Spinal cord (tissue), 10 donors: ENCODE measurements around the gene LGMN. TPM values are rescaled to one million over a fixed set of nuclear protein-coding genes. Genes with fewer than 3 reads are reported as not detected.

Experiments used
- DNase-seq, 6 donors: peaks; one replicate each; pipeline versions ENCODE4 v3.0.0 to v3.0.0-alpha.2; 2013 to 2015; ENCODE audit warnings: low spot score in 6 of 6, low read depth in 4 of 6
- H3K27ac ChIP-seq: one replicate; pipeline ENCODE4 v1.5.1; 2013; ENCODE audit warnings: low read depth, low read length, control low read depth
- H3K27me3 ChIP-seq: one replicate; pipeline ENCODE4 v1.6.1; 2013; ENCODE audit warnings: low read length; ENCODE audit not compliant: control insufficient read depth, insufficient read depth
- H3K36me3 ChIP-seq: one replicate; pipeline ENCODE4 v1.6.1; 2013; ENCODE audit warnings: low read length; ENCODE audit not compliant: control insufficient read depth, insufficient read depth
- H3K4me1 ChIP-seq: one replicate; pipeline ENCODE4 v1.6.1; 2013; ENCODE audit warnings: low read length; ENCODE audit not compliant: control insufficient read depth, insufficient read depth
- H3K4me3 ChIP-seq: one replicate; pipeline ENCODE4 v1.5.1; 2013; ENCODE audit warnings: low read depth, low read length, control low read depth
- H3K9me3 ChIP-seq: one replicate; pipeline ENCODE4 v1.6.1; 2013; ENCODE audit warnings: low read length; ENCODE audit not compliant: control insufficient read depth, insufficient read depth
- whole genome bisulfite sequencing: methylation state at CpG from one replicate; pipeline ENCODE4 v1.1.5; 2013; ENCODE audit warnings: missing lambda C conversion rate; ENCODE audit not compliant: insufficient coverage; 5-methylcytosine and 5-hydroxymethylcytosine counted together
- polyA plus RNA-seq, 2 donors: library from polyadenylated mRNA; unstranded; fragments of 120-200 nt; gene quantifications; one replicate each; pipeline ENCODE4 v1.2.1, GENCODE V29; 2013; ENCODE audit not compliant: insufficient read length in 2 of 2
- total RNA-seq, 2 donors: library from RNA; depleted of rRNA in 1 of 2; stranded (reverse); fragments of 120-200 nt in 1 of 2; fragments of >200 nt in 1 of 2; gene quantifications; one replicate each; pipeline versions ENCODE4 v1.2.3 to v1.2.4, GENCODE V29; 2013 to 2014
- donor health status: healthy.

LGMN gene
- total and polyA plus RNA-seq, 4 donors = 67.4 to 118 (median 88.2) TPM

DNA sequence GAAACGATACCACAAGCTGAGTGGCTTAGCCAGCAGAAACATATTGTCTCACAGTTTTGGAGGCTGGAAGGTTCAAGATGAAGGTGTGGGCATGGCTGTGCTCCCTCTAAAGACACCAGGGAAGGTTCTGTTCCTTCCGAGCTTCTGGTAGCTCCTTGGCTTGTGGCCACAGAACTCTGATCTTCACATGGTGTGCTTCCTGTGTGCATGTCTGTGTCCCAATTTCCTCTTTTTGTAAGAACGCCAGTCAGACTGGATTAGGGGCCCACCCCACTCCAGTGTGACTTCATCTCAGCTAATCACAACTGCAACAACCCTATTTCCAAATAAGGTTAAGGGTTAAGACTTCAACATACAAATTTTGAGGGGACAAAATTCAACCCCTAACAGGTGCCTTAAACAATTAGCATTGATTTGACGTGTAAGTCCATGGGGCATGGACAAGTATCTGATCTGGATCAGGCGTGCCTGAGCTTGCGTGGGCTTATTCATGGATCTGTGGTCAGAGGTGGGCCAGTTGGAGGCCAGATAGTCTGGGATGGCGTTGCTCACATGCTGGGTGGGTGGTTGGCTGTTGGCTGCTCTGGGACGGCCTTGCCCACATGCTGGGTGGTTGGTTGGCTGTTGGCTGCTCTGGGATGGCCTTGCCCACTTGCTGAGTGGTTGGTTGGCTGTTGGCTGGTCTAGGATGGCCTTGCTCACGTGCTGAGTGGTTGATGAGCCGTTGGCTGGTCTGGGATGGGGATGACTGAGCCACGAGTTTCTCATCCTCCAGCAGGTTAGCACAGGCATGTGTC lies 88.5 kb downstream of the LGMN start:
- Histone ChIP-seq H3K27me3 (no peaks in the 10 kb centered on the region), H3K36me3 (peaks cover 2% of the 10 kb centered on the region), H3K4me3 (no peak overlapping the region), H3K9me3 (no peaks in the 10 kb centered on the region), H3K4me1 (no peaks in the 10 kb centered on the region), H3K27ac (no peak overlapping the region)
- peak in 1 of 6 donors; percentile 11 for DNase-seq
- 83% methylated on average over 10 of the region's 11 CpGs for WGBS

DNA sequence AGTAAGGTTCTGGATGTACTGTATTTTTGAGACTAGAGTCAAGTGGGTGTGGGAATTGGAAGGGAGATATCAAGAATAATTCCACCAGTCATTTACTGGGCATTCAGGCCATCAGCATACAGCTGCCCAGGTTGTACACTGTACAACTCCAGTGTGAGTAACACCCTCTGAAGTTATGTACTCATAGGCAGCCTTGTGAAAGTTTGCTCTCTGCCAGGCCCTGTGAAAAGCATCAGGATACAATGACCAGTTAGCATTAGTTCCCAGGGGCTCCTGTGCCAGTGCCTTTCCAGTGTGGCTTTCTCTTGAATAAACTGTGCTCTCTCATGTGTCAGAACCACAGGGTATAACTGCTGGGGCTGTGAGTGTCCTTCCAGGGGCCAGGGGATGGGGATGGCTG lies 89.7 kb downstream of the LGMN start:
- DNase-seq = no peak

DNA sequence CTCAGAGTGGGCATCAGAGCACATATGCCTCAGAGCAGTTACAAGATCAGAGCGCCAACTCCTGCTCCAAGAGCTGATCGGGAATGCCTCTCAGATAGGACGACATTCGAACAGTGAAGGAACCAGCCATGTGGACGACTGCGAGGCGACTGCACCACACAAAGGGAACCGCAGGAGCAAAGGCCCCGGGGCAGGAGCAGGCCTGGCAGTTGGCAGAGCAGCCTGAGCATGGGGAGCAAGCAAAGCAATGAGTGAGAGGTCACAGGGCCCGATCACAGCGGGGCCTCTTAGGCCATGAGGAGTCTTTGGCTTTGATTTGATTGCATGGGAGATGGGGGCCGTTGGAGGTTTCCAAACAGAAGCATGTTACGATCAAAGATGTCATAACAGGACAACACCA lies 90.3 kb downstream of the LGMN start:
- H3K36me3 ChIP-seq = peaks cover 2% of the 10 kb centered on the region
- DNase-seq = no peak
- 85% methylated on average over 13 of the region's 13 CpGs for WGBS
- H3K9me3 ChIP-seq = no peaks in the 10 kb centered on the region
- no peak overlapping the region for H3K4me3 ChIP-seq
- no peaks in the 10 kb centered on the region for H3K4me1 ChIP-seq
- no peak overlapping the region for H3K27ac ChIP-seq
- no peaks in the 10 kb centered on the region for H3K27me3 ChIP-seq

More for the DNA sequence above, 89.7 kb downstream of the LGMN start:
- H3K4me1 ChIP-seq = no peaks in the 10 kb centered on the region
- peaks cover 2% of the 10 kb centered on the region for H3K36me3 ChIP-seq
- H3K27me3 ChIP-seq = no peaks in the 10 kb centered on the region
- no peaks in the 10 kb centered on the region for H3K9me3 ChIP-seq
- no peak overlapping the region for H3K27ac ChIP-seq
- no peak overlapping the region for H3K4me3 ChIP-seq

DNA sequence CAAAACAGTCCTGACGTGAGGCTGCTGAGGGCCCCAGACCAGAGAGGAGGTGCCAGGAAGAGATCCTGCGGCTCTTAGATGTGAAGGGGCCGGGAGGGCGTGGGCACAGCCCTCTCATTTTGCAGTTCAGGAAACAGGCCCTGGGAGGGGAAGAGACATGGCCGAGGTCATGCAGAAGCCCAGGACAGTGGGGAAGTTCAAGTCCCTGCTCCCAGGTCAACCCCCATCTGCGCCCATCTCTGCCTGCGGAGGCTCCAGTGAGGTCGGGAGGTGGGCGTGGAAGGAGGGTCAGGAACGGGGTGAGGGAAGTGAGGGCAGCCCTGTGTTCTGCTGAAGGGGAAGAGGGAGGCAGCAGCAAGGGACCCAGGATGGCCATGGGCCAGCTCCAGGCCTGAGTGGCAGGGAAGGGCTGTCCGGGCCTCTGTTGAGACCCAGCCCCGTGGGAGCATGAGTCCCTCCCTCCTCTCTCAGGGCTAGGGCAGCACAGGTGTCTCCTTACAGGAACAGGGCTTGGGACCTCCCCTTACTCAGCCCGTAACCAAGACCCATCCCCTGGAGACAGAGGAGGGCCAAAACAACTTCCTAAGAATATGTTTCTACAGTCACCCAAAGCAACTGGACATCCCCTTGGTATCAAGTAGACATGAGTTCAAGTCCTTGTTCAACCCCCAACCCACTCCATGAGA lies 90.8 kb downstream of the LGMN start:
- Histone ChIP-seq H3K36me3 (peaks cover 6% of the 10 kb centered on the region), H3K27ac (no peak overlapping the region), H3K9me3 (no peaks in the 10 kb centered on the region), H3K27me3 (no peaks in the 10 kb centered on the region), H3K4me1 (no peaks in the 10 kb centered on the region), H3K4me3 (no peak overlapping the region)
- no peak for DNase-seq
- 56% methylated on average over 12 of the region's 13 CpGs for WGBS

DNA sequence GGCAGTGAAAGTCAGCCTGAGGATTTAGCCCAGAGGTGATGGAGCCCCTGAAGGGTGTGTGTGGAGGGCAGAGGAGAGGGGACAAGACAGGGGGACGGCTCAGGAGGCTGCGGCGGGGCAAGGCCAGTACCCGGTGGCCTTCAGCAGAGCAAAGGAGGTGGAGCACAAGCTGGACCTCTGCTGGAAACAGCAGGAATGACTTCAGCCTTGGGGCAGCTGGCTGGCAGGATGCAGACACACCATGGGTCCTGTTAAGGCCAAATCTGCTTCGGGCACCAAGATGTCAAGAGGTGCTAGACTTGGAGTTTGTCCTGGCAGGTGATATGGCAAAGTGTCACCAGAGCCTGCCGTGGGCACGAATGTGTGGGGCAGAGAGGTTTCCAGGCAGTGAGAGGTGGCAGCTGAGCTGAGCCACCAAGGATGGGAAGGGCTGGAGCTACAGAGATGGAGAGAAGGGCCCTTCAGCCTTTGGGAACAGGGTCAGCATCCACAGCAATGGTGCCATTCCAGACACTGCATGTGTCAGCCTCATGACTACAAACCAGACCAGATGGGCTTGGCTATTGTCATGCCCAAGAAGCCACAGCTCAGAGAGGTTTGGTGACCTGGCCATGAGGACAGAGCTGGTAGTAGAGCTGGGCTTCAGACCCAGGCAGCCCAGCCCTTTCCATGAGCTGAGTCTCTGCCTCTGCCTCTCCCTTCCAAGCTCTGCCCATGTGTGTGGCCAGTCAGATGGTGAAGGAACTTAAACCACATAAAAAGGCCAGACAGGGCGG lies 91.9 kb downstream of the LGMN start:
- Histone ChIP-seq H3K27ac (no peak overlapping the region), H3K4me3 (no peak overlapping the region), H3K9me3 (no peaks in the 10 kb centered on the region), H3K4me1 (no peaks in the 10 kb centered on the region), H3K36me3 (peaks cover 14% of the 10 kb centered on the region), H3K27me3 (no peaks in the 10 kb centered on the region)
- 84% methylated on average over 7 of the region's 8 CpGs for WGBS
- no peak for DNase-seq

DNA sequence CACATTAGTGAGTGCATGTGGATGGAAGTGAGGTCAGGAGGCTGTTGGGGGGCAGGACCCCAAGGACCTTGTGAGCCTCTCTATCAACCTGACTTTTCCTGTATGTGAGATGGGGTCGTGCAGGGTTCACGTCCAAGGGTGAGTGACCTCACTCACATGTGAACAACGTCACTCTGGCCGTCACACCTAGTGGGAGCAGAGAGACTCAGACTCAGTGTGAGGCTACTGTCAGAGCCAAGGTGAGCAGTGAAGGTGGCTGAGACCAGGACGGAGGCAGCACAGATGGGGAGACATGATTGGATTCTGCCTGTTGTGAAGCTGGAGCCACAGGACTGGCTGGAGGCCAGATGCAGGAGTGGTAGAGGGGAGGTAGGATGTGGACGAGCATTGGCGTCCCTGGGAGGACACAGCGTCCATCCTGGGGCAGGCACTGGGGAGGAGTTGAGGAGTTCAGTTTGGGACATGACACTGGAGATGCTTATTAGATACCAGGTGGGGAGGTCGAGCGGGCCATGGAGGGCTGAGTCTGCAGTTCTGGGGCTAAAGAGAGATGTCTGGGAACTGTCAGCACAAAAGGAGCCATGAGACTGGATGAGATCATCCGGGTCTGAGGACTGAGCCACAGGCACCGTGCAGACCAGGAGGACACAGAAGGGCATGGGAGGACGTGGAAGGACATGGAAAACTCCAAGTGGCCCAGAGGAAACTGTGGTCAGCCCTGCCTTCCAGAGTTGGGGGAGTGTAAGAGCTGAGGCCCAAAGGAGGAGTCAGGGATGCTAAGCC lies 92.8 kb downstream of the LGMN start:
- no peak for DNase-seq
- Histone ChIP-seq H3K4me3 (no peak overlapping the region), H3K27ac (no peak overlapping the region), H3K4me1 (no peaks in the 10 kb centered on the region), H3K9me3 (no peaks in the 10 kb centered on the region), H3K27me3 (no peaks in the 10 kb centered on the region), H3K36me3 (peaks cover 14% of the 10 kb centered on the region)
- 82% methylated on average over 11 of the region's 13 CpGs for WGBS

DNA sequence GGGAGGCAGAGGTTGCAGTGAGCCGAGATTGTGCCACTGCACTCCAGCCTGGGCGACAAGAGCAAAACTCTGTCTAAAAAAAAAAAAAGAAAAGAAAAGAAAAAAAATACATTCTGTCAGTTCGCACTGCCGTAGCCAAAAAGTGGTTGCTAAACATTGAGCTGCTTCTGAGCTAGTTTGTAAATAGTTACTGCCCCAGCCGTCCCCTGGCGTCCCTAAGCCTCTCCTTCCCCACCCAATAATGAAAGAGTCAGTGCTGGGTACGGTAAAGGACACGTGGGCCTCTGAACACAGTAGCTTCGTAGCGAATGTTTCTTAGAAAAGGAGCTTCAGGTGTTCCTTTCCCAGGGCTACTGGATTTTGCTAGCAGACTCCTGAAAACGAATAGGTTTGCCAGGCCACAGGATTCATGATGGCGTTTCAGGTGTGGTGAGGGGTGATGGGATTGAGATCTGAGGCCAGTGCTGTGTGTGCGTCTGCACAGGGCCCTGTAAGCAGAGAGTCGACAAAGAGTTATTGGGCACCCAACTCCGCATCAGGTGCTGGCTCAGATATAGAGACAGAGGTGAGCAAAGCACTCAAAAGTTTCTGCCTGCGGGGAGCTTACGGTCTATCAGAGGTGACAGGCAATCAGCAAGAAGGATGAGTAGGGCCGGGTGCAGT lies 94.1 kb downstream of the LGMN start:
- WGBS = 89% methylated on average over 12 of the region's 18 CpGs
- no peaks in the 10 kb centered on the region for H3K27me3 ChIP-seq
- no peak overlapping the region for H3K4me3 ChIP-seq
- no peaks in the 10 kb centered on the region for H3K4me1 ChIP-seq
- H3K36me3 ChIP-seq = peaks cover 14% of the 10 kb centered on the region
- H3K9me3 ChIP-seq = no peaks in the 10 kb centered on the region
- no peak overlapping the region for H3K27ac ChIP-seq
- DNase-seq = no peak
